GM21423 (cell line): ENCODE results near the gene CYB561.

Experiments used
- ATAC-seq: cut with Tn5 transposase; IDR thresholded peaks from one replicate; pipeline ENCODE4 v1.9.1; 2021; ENCODE audit warnings: mild to moderate bottlenecking, moderate library complexity; ENCODE audit not compliant: unreplicated experiment

Gene CYB561

GRCh38 chr17:63418540-63418939, 27.6 kb downstream of the CYB561 start:
- ATAC-seq: no peak

GRCh38 chr17:63414222-63414621, 31.9 kb downstream of the CYB561 start:
- ATAC-seq: no peak

DNA sequence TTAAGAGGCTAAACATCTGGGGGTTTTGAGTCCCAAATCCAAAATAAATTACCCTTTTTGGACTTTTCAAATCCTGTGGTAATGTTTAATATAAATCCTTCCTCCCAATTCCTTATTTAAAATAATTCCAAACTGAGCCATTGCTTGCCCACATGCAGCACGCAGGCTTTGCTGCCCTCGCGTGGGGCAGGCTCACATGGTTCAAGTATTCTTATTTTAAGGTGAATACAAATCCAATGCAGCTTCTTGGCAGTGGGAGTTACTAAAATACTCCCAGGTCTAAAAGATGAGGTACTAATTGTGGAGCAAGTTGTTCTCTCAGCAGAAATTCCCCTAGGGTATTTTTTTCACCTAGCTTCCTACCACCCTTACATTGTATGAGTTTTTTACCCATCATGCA, 33.0 kb downstream of the CYB561 start:
- ATAC-seq: no peak

- ATAC-seq: no peak
These were observed 33.9 kb downstream of the CYB561 start for GRCh38 chr17:63412234-63412633.

DNA sequence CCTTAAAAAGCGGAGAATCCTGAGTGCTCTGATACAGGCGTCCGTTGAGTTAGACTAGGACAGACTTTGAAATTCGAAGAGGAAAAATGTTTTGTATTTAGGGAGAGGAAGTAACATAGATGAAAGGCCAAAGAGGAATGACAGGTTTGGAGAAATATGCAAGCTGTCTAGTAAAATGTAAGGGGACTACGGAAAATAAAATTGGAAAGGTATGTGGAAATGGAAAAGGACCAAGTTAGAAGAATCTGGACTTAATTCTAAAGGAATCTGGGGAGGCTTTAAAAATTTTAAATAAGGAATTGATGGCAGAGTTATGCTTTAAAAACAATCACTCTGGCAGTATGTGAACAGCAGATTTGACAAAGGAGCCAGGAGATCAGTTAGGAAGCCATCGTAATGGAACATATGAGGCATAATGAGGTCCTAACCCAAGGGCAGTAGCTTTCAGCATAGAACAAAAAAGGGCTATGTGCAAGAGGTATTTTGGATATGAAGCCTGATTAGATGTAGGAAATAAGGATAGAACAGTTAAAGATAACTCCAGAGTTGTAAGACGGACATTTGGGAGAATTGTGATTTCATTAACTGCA, 38.3 kb downstream of the CYB561 start:
- no peak for ATAC-seq

DNA sequence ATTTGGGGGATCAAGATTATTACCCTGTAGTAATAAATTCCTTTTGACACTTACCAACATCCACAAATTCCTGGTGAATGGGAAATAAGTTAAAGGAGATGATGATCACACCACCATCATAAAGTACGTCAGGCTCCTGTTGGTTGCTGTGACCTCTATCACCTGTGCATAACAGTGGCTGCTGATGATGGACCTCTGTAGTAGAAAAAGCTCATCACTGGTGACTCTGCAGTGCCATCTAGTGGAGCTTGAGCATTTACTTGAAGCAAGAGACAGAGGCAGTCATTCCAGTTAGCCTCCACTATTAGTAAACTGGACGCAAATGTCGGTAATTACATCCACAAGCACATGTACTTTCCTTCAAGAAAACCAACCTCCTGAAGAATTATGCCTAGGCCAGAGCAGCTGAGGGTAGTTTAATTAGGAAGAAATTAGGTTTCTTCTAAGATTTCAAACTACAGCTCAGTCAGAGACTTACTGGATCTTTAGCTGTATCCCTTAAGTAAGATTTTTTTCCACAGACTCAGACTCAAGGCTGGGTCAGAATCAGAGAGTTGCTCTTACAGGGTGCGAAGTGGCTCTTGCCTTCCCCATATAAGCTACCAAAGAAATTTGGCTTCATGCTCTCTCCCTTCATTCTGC, 39.3 kb downstream of the CYB561 start:
- ATAC-seq: no peak

DNA sequence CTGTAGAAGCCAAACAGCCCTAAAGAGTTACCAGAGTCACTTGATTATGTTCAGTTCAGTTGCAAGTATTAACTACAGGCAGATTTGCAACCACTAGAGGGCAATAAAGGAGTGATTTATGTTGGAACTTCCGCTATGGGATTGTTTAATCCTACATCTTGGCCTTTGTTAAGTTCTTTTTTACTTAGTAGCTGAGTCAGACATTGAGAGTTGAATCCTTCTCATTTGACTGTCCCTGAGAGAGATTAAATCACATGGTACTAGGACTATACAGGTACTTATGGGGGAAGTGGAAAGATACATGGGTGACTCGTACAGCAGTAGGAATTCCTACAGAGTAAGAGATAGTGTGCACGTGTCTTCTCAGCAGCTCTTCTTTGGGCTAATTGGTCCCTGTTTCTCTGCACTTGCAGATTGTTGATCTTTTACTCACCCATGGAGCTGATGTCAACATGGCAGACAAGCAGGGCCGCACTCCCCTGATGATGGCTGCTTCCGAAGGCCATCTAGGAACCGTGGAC, 40.3 kb downstream of the CYB561 start:
- ATAC-seq: no peak

DNA sequence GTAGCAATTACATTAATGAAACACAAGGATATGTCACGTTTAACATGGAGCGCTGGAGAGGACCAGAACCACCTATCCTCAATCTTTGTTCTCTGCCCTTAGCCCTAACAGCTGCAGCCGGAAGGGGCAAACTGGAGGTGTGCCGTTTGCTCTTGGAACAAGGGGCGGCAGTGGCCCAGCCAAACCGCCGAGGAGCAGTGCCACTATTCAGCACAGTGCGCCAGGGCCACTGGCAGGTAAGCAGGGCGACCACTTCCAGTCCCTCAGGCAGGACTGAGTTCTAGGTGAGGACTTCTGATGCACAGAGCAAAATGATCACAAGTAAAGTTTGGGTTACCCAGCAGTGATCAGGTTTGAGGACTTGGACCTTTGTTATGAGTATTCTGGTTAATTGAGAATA, 41.1 kb downstream of the CYB561 start:
- no peak for ATAC-seq

GRCh38 chr17:63402431-63403212, 43.5 kb downstream of the CYB561 start:
- no peak for ATAC-seq

DNA sequence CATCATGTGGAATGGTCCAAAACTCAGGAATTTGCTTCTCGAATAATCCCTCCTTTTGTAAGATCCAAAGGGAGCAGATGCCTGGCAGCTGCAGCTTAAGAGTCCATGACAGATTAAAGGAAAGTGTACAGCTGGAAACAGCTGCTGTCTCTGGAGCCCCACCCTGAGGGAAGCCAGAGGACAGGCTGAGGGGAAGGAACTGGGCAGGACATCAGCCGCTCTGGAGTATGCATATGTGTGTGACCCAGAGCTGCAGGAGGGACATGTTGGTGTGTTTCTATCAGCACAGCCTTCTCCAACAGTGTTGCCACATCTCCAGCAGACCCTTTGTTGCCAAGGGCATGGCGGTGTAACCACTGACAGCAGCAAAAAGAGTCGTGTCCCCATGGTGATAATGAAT, 46.2 kb downstream of the CYB561 start:
- ATAC-seq: no peak

DNA sequence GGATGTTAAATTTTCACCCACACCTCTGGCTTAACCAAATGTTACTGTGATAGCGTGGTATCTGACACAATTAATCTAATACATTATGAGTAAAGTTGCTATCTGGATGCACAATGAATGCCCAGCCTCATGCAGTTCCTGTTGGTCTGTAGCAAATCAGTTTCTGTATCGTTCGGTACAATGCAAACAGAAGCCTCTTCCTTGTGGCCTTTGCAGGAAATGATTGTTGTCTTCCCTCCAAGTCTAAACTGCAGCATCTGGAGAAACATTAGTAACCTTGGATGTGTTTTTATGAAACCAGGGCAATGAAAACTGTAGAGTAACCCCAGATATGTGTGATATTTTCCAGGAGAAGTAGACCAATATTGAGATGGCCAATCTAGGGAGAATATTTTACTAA, 46.8 kb downstream of the CYB561 start:
- no peak for ATAC-seq

DNA sequence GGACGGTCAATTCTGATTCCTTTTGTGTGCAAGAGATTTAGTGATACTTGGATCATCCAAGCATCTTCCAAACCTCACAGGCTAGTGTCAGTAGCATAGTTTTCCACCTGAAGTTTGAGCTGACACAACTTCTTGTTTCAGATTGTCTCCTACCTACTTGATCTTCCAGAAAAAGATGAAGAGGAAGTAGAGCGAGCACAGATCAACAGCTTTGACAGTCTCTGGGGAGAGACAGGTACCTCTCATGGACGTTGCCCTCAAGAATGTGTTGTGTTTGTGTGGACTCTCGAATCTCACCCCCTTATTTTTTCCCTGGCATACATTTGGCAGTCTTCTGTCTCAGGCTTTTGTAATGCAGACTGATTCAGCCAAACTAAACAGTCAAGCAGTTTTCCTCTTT, 47.4 kb downstream of the CYB561 start:
- no peak for ATAC-seq

GRCh38 chr17:63395075-63395805, 50.9 kb downstream of the CYB561 start:
- no peak for ATAC-seq

DNA sequence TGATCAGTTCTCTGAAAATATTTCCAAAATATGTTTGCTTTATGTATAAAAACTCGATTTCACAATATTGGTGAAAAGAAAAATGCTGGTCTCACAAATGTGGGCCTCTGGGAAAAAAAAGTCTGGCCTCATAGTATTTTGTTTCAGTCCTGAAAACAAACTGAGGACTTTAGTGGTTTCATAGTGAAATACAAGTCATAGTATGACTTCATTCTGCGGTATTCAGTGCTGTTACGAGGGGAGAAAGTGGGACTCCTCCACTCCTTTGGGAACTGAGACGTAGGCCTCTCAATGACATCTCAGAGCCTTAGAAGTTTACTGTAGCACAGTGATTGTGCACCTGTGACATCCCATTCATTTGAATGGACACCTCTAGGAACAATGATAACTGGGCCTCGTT, 56.0 kb downstream of the CYB561 start:
- ATAC-seq: no peak

DNA sequence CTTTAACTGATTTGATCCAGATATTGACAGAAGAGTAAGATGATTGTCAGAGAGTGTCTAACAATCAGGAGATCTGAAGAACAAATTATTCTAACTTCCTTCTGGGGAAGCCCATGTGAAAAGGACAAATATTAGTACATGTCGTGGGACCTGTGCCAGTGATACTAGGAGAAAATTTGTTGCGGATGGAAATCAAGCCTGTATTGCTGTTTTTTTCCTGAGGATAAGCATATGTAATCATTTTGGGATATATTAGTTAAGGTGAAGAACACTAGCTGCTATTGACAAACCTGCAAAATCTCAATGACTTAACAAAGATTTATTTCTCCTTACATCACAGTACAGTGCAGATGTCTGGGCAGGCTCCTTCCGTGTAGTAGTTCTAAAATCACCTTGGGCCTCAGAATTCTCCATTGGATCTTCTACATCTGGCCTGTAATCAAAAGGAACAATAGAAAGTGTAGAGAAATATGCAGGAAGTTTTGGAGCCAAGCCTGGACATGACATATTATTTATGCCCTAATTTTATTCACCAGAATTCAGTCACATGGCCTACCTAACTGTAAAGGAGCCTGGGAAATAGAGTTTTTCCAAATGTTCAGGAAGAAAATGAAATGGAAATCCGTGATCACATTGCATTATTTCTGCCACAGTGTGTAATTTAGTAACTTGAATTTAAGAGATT, 58.3 kb downstream of the CYB561 start:
- ATAC-seq: no peak

DNA sequence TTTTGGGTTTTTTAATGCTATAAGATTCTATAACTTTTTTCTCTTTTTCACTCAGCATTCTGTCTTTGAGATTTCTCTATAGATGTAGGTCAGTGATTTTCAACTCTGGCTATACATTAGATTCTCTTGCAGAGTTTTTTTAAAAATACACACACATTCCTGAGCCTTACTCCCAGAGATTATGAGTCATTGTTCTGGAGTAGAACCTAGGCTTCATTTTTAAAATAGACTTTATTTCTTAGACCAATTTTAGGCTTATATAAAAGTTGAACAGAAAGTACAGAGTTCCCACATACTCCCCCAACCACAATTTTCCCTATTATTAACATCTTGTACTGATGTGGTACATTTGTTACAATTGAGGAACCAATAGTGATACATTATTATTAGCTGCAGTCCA, 63.3 kb downstream of the CYB561 start:
- ATAC-seq: no peak
